Parathyroid adenoma (tissue), 2 donors: Measurements from ENCODE around the gene FBXL17.

ENCODE experiments used
- H2AFZ ChIP-seq: fragments of 300-600 bp; sonication (generic); one replicate; pipeline ENCODE4 v1.7.0; 2017; ENCODE audit warnings: antibody characterized with exemption, mild to moderate bottlenecking
- H3K27ac ChIP-seq: fragments of 300-600 bp; sonication (generic); one replicate; pipeline ENCODE4 v1.7.0; 2017
- H3K27me3 ChIP-seq: fragments of 300-600 bp; sonication (generic); one replicate; pipeline ENCODE4 v1.7.0; 2017; ENCODE audit warnings: low read length; ENCODE audit not compliant: control insufficient read depth, insufficient read depth
- H3K36me3 ChIP-seq: fragments of 300-600 bp; sonication (generic); one replicate; pipeline ENCODE4 v1.7.0; 2017; ENCODE audit warnings: low read length; ENCODE audit not compliant: control insufficient read depth, insufficient read depth
- H3K4me1 ChIP-seq: fragments of 300-600 bp; sonication (generic); one replicate; pipeline ENCODE4 v1.7.0; 2017; ENCODE audit warnings: control low read depth
- H3K4me2 ChIP-seq: fragments of 300-600 bp; sonication (generic); one replicate; pipeline ENCODE4 v1.7.0; 2017; ENCODE audit warnings: low read length
- H3K4me3 ChIP-seq: fragments of 300-600 bp; sonication (generic); one replicate; pipeline ENCODE4 v1.7.0; 2017; ENCODE audit warnings: low read depth, low read length
- H3K79me2 ChIP-seq: fragments of 300-600 bp; sonication (generic); one replicate; pipeline ENCODE4 v1.7.0; 2017; ENCODE audit warnings: control low read depth
- H3K9ac ChIP-seq: fragments of 300-600 bp; sonication (generic); one replicate; pipeline ENCODE4 v1.7.0; 2017; ENCODE audit warnings: mild to moderate bottlenecking
- H3K9me3 ChIP-seq: fragments of 300-600 bp; sonication (generic); one replicate; pipeline ENCODE4 v1.7.0; 2017; ENCODE audit warnings: low read length; ENCODE audit not compliant: control insufficient read depth
- TF ChIP-seq, protein P1 (sequence below): fragments of 300-600 bp; sonication (generic); IDR thresholded peaks from one replicate; pipeline ENCODE4 v1.7.0; 2017; ENCODE audit warnings: antibody characterized with exemption, mild to moderate bottlenecking
- donor health status: primary hyperparathyroidism.

FBXL17 gene

GRCh38 chr5:108303611-108304010, 78.3 kb downstream of the FBXL17 start:
- TF ChIP-seq, protein P1, sequence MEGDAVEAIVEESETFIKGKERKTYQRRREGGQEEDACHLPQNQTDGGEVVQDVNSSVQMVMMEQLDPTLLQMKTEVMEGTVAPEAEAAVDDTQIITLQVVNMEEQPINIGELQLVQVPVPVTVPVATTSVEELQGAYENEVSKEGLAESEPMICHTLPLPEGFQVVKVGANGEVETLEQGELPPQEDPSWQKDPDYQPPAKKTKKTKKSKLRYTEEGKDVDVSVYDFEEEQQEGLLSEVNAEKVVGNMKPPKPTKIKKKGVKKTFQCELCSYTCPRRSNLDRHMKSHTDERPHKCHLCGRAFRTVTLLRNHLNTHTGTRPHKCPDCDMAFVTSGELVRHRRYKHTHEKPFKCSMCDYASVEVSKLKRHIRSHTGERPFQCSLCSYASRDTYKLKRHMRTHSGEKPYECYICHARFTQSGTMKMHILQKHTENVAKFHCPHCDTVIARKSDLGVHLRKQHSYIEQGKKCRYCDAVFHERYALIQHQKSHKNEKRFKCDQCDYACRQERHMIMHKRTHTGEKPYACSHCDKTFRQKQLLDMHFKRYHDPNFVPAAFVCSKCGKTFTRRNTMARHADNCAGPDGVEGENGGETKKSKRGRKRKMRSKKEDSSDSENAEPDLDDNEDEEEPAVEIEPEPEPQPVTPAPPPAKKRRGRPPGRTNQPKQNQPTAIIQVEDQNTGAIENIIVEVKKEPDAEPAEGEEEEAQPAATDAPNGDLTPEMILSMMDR: no peak
- Histone ChIP-seq H3K4me3 (no peak overlapping the region), H3K4me2 (no peak overlapping the region), H3K9ac (no peak overlapping the region), H2AFZ (no peak overlapping the region), H3K9me3 (no peaks in the 10 kb centered on the region), H3K79me2 (peaks cover 3% of the 10 kb centered on the region), H3K4me1 (no peaks in the 10 kb centered on the region), H3K27ac (no peak overlapping the region), H3K36me3 (no peaks in the 10 kb centered on the region), H3K27me3 (no peaks in the 10 kb centered on the region)

- Histone ChIP-seq H3K27me3 (no peaks in the 10 kb centered on the region), H3K9ac (no peak overlapping the region), H3K4me2 (no peak overlapping the region), H3K79me2 (peaks cover 3% of the 10 kb centered on the region), H3K9me3 (no peaks in the 10 kb centered on the region), H3K36me3 (no peaks in the 10 kb centered on the region), H3K4me1 (no peaks in the 10 kb centered on the region), H3K4me3 (no peak overlapping the region), H3K27ac (no peak overlapping the region), H2AFZ (no peak overlapping the region)
- TF ChIP-seq, protein P1: no peak
These were observed 78.8 kb downstream of the FBXL17 start for GRCh38 chr5:108303086-108303485.

- Histone ChIP-seq H3K27me3 (no peaks in the 10 kb centered on the region), H2AFZ (no peak overlapping the region), H3K9ac (no peak overlapping the region), H3K27ac (no peak overlapping the region), H3K4me3 (no peak overlapping the region), H3K4me2 (no peak overlapping the region), H3K4me1 (no peaks in the 10 kb centered on the region), H3K36me3 (no peaks in the 10 kb centered on the region), H3K79me2 (peaks cover 5% of the 10 kb centered on the region), H3K9me3 (no peaks in the 10 kb centered on the region)
- TF ChIP-seq, protein P1: no peak
These were observed 84.8 kb downstream of the FBXL17 start for GRCh38 chr5:108297042-108297601.

DNA sequence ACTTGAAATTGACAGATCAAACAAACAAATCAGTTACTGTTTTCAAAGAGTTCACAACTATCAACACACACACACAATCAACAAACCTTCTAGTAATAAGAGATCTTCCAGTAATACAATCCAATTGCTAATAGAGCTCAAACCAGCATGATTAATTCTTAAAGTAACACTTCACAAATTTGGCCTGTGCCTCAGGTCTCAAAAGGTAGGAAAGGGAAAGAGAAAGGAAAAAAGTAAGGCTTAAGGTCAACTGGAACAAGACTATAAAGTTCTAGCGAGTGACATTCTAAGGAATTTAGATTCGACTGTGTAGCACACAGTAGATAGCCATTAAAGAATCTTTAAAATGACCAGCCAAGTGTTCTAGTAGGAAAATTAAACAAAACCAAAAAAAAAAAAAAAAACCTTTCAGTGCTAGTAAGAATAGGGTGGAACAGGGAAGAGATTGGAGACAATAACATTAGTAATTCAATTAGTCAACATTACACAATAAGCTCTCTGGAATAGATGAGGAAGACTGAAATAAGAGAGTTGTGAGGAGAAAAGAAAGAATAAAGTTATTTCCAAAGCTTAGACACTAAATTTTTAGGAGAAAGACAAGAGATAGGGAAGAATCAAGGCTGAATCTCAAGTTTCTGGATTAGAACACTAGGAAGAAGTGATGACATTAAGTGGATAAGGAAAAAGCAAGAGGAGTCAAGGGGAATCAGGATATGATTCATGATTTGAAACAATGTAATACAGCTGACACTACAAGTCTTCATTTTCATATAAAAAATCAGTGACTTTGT, 86.1 kb downstream of the FBXL17 start:
- H3K4me3 ChIP-seq: no peak overlapping the region
- no peaks in the 10 kb centered on the region for H3K4me1 ChIP-seq
- no peak overlapping the region for H2AFZ ChIP-seq
- peaks cover 8% of the 10 kb centered on the region for H3K79me2 ChIP-seq
- H3K27me3 ChIP-seq: no peaks in the 10 kb centered on the region
- no peak overlapping the region for H3K27ac ChIP-seq
- TF ChIP-seq, protein P1: no peak
- no peak overlapping the region for H3K9ac ChIP-seq
- H3K36me3 ChIP-seq: no peaks in the 10 kb centered on the region
- no peaks in the 10 kb centered on the region for H3K9me3 ChIP-seq
- no peak overlapping the region for H3K4me2 ChIP-seq
